ENCODE data around the gene FDX2.
"Not testable (repeated sequence)": the region's sequence is repeated elsewhere in the genome, so short reads cannot be mapped to it uniquely, and the experiment has no call there.

Gene FDX2

DNA sequence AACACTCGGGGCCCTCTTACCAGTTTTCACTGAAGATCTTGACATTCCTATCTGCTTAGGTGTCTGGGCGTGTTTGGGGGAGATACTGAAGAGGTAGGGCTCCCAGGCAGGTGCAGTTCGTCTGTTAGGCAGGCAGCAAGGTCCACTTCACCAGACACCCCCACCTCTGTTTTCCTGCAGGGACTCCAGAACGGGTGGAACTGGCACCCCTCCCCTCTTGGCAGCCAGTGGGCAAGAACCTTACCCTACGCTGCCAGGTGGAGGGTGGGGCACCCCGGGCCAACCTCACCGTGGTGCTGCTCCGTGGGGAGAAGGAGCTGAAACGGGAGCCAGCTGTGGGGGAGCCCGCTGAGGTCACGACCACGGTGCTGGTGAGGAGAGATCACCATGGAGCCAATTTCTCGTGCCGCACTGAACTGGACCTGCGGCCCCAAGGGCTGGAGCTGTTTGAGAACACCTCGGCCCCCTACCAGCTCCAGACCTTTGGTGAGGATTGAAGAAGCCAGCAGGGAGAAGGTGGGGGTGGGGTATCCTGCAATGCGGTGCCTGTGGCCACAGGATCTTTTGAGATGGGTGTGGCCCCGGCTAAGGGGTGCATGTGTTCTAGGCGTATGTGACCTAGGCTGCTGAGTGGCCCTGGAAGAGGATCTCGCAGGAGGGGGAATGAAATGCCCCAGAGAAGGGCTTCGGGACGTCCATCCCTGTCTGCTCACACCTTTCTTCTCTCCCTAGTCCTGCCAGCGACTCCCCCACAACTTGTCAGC, 32.3 kb downstream of the FDX2 start:
- no peak for DNase-seq

DNA sequence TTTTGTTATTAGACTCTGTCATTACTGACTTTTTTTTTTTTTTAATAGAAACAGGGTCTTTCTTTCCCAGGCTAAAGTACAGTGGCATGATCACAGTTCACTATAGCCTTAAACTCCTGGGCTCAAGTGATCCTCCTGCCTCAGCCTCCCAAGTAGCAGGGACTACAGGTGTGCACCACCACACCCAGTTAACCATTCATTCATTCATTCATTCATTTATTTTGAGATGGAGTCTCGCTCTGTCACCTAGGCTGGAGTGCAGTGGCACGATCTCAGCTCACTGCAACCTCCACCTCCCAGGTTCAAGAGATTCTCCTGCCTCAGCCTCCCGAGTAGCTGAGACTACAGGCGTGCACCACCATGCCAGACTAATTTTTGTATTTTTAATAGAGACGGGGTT, 33.8 kb downstream of the FDX2 start:
- DNase-seq = not testable (repeated sequence)

GRCh38 chr19:10279737-10280442, 35.9 kb downstream of the FDX2 start:
- DNase-seq = no peak

- no peak for DNase-seq
Observed at GRCh38 chr19:10278935-10279334, 36.9 kb downstream of the FDX2 start.

DNA sequence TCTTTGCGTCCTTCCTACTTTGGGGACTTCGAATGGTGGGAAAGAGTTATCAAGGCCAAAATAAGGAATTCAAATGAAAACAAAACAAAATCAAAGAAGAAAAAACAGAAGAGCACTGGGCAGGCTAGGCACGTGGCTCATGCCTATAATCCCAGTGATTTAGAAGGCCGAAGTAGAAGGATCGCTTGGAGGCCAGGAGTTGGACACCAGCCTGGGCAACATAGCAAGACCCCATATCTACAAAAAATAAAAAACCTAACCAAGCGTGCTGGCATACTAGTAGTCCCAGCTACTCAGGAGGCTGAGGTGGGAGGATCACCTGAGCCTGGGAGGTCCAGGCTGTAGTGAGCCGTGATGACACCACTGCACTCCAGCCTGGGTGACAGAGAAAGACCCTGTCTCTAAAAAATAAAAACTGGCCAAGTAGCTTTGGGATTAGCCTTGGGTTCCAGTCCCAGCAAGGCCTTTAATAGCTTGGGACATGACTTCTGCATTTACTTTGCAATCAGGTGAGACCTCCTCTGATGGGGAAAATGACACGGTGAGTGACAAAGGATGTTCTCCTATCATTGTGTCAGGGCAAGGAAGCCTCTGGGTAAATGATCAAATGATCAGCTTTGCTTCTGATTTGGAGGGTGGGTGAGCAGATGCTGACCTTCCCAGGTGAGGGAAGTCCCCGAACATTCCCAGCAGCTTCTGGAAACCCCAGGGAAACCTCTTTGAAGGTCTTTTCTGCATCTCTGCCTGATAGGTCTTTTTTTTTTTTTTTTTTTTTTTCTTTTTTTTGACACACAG, 37.8 kb downstream of the FDX2 start:
- DNase-seq = no peak

DNA sequence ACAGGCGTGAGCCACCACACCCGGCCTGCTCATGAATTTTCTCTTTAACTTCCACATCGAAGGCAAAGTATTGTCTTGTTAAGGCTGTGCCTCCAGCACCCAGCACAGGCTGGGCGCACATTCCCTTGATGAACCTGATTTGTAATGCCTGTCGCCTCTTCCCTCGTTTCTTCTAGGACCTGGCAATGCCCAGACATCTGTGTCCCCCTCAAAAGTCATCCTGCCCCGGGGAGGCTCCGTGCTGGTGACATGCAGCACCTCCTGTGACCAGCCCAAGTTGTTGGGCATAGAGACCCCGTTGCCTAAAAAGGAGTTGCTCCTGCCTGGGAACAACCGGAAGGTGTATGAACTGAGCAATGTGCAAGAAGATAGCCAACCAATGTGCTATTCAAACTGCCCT, 41.2 kb downstream of the FDX2 start:
- DNase-seq = no peak

- peak; percentile 24 for DNase-seq
Observed at GRCh38 chr19:10271543-10272086, 44.2 kb downstream of the FDX2 start.

DNA sequence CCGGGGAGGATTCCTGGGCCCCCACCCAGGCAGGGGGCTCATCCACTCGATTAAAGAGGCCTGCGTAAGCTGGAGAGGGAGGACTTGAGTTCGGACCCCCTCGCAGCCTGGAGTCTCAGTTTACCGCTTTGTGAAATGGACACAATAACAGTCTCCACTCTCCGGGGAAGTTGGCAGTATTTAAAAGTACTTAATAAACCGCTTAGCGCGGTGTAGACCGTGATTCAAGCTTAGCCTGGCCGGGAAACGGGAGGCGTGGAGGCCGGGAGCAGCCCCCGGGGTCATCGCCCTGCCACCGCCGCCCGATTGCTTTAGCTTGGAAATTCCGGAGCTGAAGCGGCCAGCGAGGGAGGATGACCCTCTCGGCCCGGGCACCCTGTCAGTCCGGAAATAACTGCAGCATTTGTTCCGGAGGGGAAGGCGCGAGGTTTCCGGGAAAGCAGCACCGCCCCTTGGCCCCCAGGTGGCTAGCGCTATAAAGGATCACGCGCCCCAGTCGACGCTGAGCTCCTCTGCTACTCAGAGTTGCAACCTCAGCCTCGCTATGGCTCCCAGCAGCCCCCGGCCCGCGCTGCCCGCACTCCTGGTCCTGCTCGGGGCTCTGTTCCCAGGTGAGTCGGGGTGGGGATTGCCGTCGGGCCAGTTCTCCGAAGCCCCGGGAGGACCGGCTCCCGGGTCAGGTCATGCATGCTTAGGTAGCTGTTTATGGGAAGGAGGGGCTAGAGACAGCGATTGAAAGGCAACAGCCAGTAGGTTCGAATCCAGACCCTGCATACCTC, 45.0 kb downstream of the FDX2 start, which contains the start of gene ICAM1:
Gene ICAM1 (plus strand): TSS at position 505 of the 779 bp plus-strand sequence. CDS start 40 bp downstream, at position 545.
- DNase-seq = peak; percentile 75

DNA sequence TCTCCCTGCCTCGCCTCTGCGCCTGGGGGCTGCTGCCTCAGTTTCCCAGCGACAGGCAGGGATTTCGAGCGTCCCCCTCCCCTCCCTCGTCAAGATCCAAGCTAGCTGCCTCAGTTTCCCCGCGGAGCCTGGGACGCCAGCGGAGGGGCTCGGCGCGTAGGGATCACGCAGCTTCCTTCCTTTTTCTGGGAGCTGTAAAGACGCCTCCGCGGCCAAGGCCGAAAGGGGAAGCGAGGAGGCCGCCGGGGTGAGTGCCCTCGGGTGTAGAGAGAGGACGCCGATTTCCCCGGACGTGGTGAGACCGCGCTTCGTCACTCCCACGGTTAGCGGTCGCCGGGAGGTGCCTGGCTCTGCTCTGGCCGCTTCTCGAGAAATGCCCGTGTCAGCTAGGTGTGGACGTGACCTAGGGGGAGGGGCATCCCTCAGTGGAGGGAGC, 45.6 kb downstream of the FDX2 start:
- peak; percentile 73 for DNase-seq

DNA sequence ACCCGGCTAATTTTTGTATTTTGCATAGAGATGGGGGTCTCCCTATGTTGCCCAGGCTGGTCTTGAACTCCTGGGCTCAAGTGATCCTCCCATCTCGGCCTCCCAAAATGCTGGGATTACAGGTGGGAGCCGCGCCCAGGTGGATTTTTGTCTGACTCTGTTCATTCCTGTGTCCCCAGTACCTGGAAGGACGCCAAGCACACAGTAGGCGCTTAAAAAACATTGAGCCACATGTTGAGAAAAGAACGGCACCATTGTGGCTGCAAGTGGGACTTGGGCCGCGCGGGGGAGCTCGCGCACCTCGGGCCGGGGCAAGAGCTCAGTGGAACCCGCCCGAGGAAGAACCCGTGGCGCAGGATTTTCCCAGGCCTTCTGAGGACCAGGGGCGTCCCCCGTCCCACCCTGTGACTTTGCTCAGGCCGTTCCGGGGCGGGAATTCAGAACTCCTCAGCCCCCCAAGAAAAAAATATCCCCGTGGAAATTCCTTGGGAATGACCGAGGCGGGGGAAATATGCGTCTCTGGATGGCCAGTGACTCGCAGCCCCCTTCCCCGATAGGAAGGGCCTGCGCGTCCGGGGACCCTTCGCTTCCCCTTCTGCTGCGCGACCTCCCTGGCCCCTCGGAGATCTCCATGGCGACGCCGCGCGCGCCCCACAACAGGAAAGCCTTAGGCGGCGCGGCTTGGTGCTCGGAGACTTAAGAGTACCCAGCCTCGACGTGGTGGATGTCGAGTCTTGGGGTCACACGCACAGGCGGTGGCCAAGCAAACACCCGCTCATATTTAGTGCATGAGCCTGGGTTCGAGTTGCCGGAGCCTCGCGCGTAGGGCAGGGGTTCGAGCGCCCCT, 46.3 kb downstream of the FDX2 start:
- peak; percentile 80 for DNase-seq

DNA sequence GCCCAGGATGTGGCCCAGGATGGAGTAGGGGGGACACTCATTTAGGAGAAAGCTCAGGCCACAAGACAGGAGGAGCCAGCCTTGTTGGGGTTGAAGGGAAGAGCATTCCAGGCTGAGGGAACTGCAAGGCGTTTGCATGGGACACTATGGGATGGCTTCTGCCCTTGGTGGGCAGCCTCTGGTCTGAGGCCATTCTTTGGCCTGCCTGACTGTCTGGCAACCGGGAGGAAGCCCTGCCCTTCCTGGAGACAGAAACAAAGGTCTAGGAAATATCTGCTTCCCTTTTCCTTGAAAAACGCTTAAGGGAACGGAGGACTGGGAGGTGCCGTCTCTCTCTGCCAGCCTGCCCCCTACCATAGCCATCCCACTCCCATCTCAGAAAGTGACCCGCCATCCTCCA, 47.7 kb downstream of the FDX2 start:
- DNase-seq = no peak

DNA sequence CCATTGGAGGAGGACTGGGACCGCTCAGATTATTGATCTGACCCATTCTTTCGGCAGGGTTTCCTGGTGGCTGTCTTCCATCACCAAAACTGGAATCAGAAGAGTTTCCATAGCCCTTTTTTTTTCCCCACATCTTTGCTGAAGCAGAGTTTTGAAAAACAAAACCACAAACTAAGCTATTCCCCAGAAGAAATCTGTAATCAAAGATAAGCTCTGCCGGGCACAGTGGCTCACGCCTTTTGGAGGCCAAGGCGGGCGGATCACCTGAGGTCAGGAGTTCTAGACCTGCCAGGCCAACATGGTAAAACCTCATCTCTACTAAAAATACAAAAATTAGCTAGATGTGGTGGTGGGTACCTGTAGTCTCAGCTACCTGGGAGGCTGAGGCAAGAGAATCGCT, 49.1 kb downstream of the FDX2 start:
- no peak for DNase-seq

GRCh38 chr19:10262771-10263170, 53.0 kb downstream of the FDX2 start:
- no peak for DNase-seq

- peak; percentile 58 for DNase-seq
Observed at GRCh38 chr19:10260141-10260584, 55.7 kb downstream of the FDX2 start.
